B cell (primary cell): ENCODE data around the gene NUMBL. TPM values are rescaled to one million over a fixed set of nuclear protein-coding genes. Genes with fewer than 3 reads are reported as not detected.

Source experiments
- ATAC-seq: fragments of 200-7000 bp; cut with Tn5 transposase; one replicate; pipeline ENCODE4 v1.10.0; 2021; ENCODE audit warnings: low read depth, mild to moderate bottlenecking, moderate number of reproducible peaks, moderate library complexity
- CTCF ChIA-PET: fragments of 350-600 bp; sonication (Branson Sonifier 250); formaldehyde crosslinking; loops from one replicate; lab custom pipeline; 2021; ENCODE audit warnings: antibody characterized with exemption, inconsistent platforms; lab: Charles Lee
- POLR2A ChIA-PET: fragments of 350-600 bp; sonication (Branson Sonifier 250); formaldehyde crosslinking; loops from one replicate; lab custom pipeline; 2021; ENCODE audit warnings: antibody characterized with exemption; lab: Charles Lee
- DNase-seq: peaks from one replicate; pipeline ENCODE4 v3.0.0; 2013
- H2AFZ ChIP-seq: 2 replicates; pipeline ENCODE4 v1.6.1; 2012; ENCODE audit warnings: mild to moderate bottlenecking, low read depth, low read length; ENCODE audit not compliant: insufficient read depth, poor library complexity, severe bottlenecking
- H3K27ac ChIP-seq, 2 donors: 1 replicate in 1 of 2; 2 replicates in 1 of 2; pipeline ENCODE4 v1.5.1; 2012 to 2013; ENCODE audit warnings: low read length in 2 of 2, mild to moderate bottlenecking in 2 of 2, moderate library complexity in 1 of 2
- H3K27me3 ChIP-seq, 4 experiments: fragments of 200-600 bp in 1 of 4; sonication (generic) in 1 of 4; replicated peaks in 1 of 4; 1 replicate in 2 of 4; 2 replicates in 2 of 4; pipeline versions ENCODE4 v1.6.1 to v1.7.0; 2013 to 2016; ENCODE audit warnings: low read length in 3 of 4, mild to moderate bottlenecking in 2 of 4, mixed read lengths in 1 of 4, moderate library complexity in 1 of 4; ENCODE audit not compliant: insufficient read depth in 4 of 4, control insufficient read depth in 3 of 4; ENCODE audit errors: control extremely low read depth in 1 of 4
- H3K36me3 ChIP-seq, 2 experiments: replicated peaks in 1 of 2; 1 replicate in 1 of 2; 2 replicates in 1 of 2; pipeline versions ENCODE4 v1.6.1 to v1.7.1; 2013; ENCODE audit warnings: low read length in 1 of 2; ENCODE audit not compliant: insufficient read depth in 2 of 2, control insufficient read depth in 1 of 2; ENCODE audit errors: control extremely low read depth in 1 of 2, extremely low read depth in 1 of 2
- H3K4me1 ChIP-seq, 2 donors: fragments of 200-600 bp in 1 of 2; sonication (generic) in 1 of 2; 1 replicate in 1 of 2; 2 replicates in 1 of 2; pipeline versions ENCODE4 v1.5.1 to v1.6.1; 2013 to 2017; ENCODE audit warnings: low read length in 2 of 2; ENCODE audit not compliant: control insufficient read depth in 2 of 2, insufficient read depth in 2 of 2
- H3K4me2 ChIP-seq: replicated peaks from 2 replicates; pipeline ENCODE3; 2012; ENCODE audit warnings: mild to moderate bottlenecking, low read depth, low read length; ENCODE audit not compliant: poor library complexity, severe bottlenecking
- H3K4me3 ChIP-seq, 5 experiments: fragments of 200-600 bp in 1 of 5; sonication (generic) in 1 of 5; 1 replicate in 3 of 5; 2 replicates in 2 of 5; pipeline versions ENCODE4 v1.5.1 to v1.7.0; 2011 to 2016; ENCODE audit warnings: low read length in 4 of 5, mild to moderate bottlenecking in 4 of 5, low read depth in 2 of 5, control low read depth in 1 of 5, moderate library complexity in 1 of 5; ENCODE audit not compliant: insufficient read depth in 1 of 5; ENCODE audit errors: control extremely low read depth in 1 of 5, extremely low read depth in 1 of 5
- H3K79me2 ChIP-seq: fragments of 200-600 bp; sonication (generic); one replicate; pipeline ENCODE4 v1.6.0; 2016; ENCODE audit warnings: low read length; ENCODE audit not compliant: control insufficient read depth, insufficient read depth
- H3K9ac ChIP-seq: fragments of 200-600 bp; sonication (generic); 2 replicates; pipeline ENCODE4 v1.6.1; 2017; ENCODE audit warnings: mild to moderate bottlenecking, low read length, moderate library complexity
- H3K9me3 ChIP-seq, 3 donors: one replicate each; pipeline versions ENCODE4 v1.6.1 to v1.7.1; 2013; ENCODE audit warnings: low read length in 2 of 3; ENCODE audit not compliant: control insufficient read depth in 2 of 3, insufficient read depth in 1 of 3; ENCODE audit errors: control extremely low read depth in 1 of 3
- H4K20me1 ChIP-seq: 2 replicates; pipeline ENCODE4 v1.6.0; 2012; ENCODE audit warnings: mild to moderate bottlenecking, low read length; ENCODE audit not compliant: insufficient read depth, control insufficient read depth, poor library complexity, severe bottlenecking
- H3K27ac Mint-ChIP-seq: one replicate; pipeline ENCODE4 v1.8.0; 2021; ENCODE audit warnings: mixed read lengths
- H3K27me3 Mint-ChIP-seq: one replicate; pipeline ENCODE4 v1.8.0; 2021; ENCODE audit warnings: mixed read lengths
- H3K4me1 Mint-ChIP-seq: one replicate; pipeline ENCODE4 v1.8.0; 2021; ENCODE audit warnings: mixed read lengths
- H3K4me3 Mint-ChIP-seq: one replicate; pipeline ENCODE4 v1.8.0; 2021; ENCODE audit warnings: mixed read lengths
- H3K9me3 Mint-ChIP-seq: one replicate; pipeline ENCODE4 v1.8.0; 2022; ENCODE audit warnings: mixed read lengths; ENCODE audit not compliant: insufficient read depth
- EZH2 ChIP-seq: IDR thresholded peaks from 2 replicates; pipeline ENCODE4 v1.6.1; 2012; ENCODE audit warnings: borderline replicate concordance, low read depth, mild to moderate bottlenecking, moderate library complexity, low read length; ENCODE audit not compliant: insufficient read depth, poor library complexity, severe bottlenecking
- WGBS: methylation state at CpG from one replicate; pipeline ENCODE4 v1.1.5; 2013; ENCODE audit warnings: missing lambda C conversion rate; ENCODE audit not compliant: insufficient coverage; 5-methylcytosine and 5-hydroxymethylcytosine counted together
- intact Hi-C: fragments of 100-400 bp; cut with micrococcal nuclease; formaldehyde crosslinking; loops from one replicate; pipeline ENCODE4 v1.10.0; 2022
- polyA plus RNA-seq: library from polyadenylated mRNA; depleted of rRNA; stranded (reverse); fragments of >200 nt; gene quantifications from 2 replicates; pipeline ENCODE4 v1.2.3, GENCODE V29; 2012
- total RNA-seq, 2 donors: library from RNA; stranded (reverse); fragments of 120-200 nt in 1 of 2; gene quantifications; 1 replicate in 1 of 2; 2 replicates in 1 of 2; pipeline versions ENCODE4 v1.2.3 to v1.2.4, GENCODE V29; 2013 to 2022
- TF ChIP-seq, protein P1 (sequence below): fragments of 200-600 bp; IDR thresholded peaks from one replicate; pipeline ENCODE4 v1.8.0; 2022; ENCODE audit warnings: antibody characterized with exemption, mild to moderate bottlenecking

The NUMBL gene
- total and polyA plus RNA-seq, 2 donors (not counting 1 experiment from before 2014, with no cell fraction given) = 7.8 to 21.8 TPM

DNA sequence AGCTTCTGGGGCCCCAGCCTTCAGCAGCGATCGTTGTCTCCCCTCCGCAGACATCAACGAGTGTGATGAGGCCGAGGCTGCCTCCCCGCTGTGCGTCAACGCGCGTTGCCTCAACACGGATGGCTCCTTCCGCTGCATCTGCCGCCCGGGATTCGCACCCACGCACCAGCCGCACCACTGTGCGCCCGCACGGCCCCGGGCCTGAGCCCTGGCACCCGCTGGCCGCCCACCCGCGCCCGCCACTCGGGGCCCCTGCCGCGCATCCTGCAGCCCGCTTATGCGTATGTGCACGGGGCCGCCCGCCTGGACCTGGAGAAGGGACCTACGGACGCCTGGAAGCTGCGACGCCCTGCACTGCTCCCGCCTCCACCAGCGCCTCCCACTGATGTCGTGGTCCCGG lies 61.1 kb downstream of the NUMBL start:
- no peaks in the 10 kb centered on the region for H4K20me1 ChIP-seq
- H3K27ac Mint-ChIP-seq = no peak overlapping the region
- H3K79me2 ChIP-seq = no peaks in the 10 kb centered on the region
- TF ChIP-seq, protein P1, sequence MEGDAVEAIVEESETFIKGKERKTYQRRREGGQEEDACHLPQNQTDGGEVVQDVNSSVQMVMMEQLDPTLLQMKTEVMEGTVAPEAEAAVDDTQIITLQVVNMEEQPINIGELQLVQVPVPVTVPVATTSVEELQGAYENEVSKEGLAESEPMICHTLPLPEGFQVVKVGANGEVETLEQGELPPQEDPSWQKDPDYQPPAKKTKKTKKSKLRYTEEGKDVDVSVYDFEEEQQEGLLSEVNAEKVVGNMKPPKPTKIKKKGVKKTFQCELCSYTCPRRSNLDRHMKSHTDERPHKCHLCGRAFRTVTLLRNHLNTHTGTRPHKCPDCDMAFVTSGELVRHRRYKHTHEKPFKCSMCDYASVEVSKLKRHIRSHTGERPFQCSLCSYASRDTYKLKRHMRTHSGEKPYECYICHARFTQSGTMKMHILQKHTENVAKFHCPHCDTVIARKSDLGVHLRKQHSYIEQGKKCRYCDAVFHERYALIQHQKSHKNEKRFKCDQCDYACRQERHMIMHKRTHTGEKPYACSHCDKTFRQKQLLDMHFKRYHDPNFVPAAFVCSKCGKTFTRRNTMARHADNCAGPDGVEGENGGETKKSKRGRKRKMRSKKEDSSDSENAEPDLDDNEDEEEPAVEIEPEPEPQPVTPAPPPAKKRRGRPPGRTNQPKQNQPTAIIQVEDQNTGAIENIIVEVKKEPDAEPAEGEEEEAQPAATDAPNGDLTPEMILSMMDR = no peak
- TF ChIP-seq EZH2 = no peak
- no peak overlapping the region for H3K4me3 Mint-ChIP-seq
- no peak overlapping the region for H3K4me2 ChIP-seq
- WGBS = 97% methylated on average over 42 of the region's 42 CpGs
- H3K4me3 ChIP-seq = no peak overlapping the region
- H3K27me3 ChIP-seq = peaks cover 0 to 3% (median 0%) of the 10 kb centered on the region in 4 experiments
- no peak overlapping the region for H2AFZ ChIP-seq
- H3K36me3 ChIP-seq = peaks cover 0 to 9% of the 10 kb centered on the region in 2 experiments
- no peak for DNase-seq
- no peaks in the 10 kb centered on the region for H3K9me3 Mint-ChIP-seq
- H3K4me1 Mint-ChIP-seq = peaks cover 4% of the 10 kb centered on the region
- intact Hi-C loops = no loop called here
- no peak for ATAC-seq
- no peak overlapping the region for H3K9ac ChIP-seq
- no peak overlapping the region for H3K27ac ChIP-seq
- peaks cover 0 to 4% of the 10 kb centered on the region in 2 donors for H3K4me1 ChIP-seq
- ChIA-PET CTCF (interaction anchor here (0.6 to 1.1 kb wide), 2 partner anchors 9 to 83 kb away, joined by 3 read pairs; no protein-coding TSS in a partner anchor), POLR2A (no interaction called here)
- H3K9me3 ChIP-seq = peaks cover 0 to 4% (median 0%) of the 10 kb centered on the region in 3 donors
- peaks cover under 1% of the 10 kb centered on the region for H3K27me3 Mint-ChIP-seq

DNA sequence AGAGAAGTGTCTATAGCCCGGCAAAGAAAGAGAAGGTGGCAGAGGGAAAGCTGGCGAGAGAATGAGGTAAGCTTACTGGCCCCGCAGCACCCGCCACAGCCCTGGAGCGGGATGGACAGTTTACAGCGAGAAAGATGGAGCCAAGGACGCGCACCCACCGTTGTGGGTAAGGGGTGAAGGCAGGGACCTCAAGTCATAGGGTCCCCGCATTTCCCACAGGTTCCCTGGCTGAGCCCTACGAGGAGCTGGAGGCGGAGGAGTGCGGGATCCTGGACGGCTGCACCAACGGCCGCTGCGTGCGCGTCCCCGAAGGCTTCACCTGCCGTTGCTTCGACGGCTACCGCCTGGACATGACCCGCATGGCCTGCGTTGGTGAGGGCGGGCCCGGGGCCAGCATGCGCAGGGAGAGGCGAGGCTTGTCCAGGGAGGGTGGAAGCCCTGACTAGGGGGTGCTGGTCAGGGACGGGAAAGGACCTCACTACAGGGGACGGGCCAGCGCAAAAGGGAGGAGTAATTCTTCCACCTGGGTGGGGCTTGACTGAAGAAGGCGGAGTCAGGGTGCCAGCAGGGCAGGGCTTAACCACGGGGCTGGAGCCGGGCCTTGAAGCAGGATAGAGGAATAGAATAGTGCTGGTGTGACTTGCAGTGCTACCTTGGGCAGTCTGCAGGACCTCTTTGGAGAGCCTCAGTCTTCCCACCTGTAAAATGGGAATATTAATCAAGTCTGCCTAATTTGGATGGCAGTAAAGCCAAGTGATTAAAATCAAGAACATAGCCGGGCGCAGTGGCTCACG lies 62.8 kb downstream of the NUMBL start:
- Mint-ChIP-seq H3K9me3 (no peaks in the 10 kb centered on the region), H3K27ac (no peak overlapping the region), H3K4me1 (peaks cover 2% of the 10 kb centered on the region), H3K4me3 (no peak overlapping the region), H3K27me3 (no peaks in the 10 kb centered on the region)
- Histone ChIP-seq H2AFZ (no peak overlapping the region), H3K27ac (no peak overlapping the region), H4K20me1 (no peaks in the 10 kb centered on the region), H3K9me3 (peaks cover 0 to 4% (median 0%) of the 10 kb centered on the region in 3 donors), H3K27me3 (no peaks in the 10 kb centered on the region), H3K36me3 (peaks cover 0 to 15% of the 10 kb centered on the region in 2 experiments), H3K4me2 (no peak overlapping the region), H3K4me1 (no peaks in the 10 kb centered on the region), H3K4me3 (no peak overlapping the region), H3K79me2 (no peaks in the 10 kb centered on the region), H3K9ac (no peak overlapping the region)
- ChIA-PET CTCF (no interaction called here), POLR2A (no interaction called here)
- intact Hi-C loops = no loop called here
- 94% methylated on average over 39 of the region's 39 CpGs for WGBS
- DNase-seq (no peak), ATAC-seq (no peak)
- no peak for TF ChIP-seq EZH2
- TF ChIP-seq, protein P1 = no peak
